ENCODE results near the gene CDY1B. TPM values are rescaled to one million over a fixed set of nuclear protein-coding genes. Genes with fewer than 3 reads are reported as not detected.
"Not testable (repeated sequence)": the region's sequence is repeated elsewhere in the genome, so short reads cannot be mapped to it uniquely, and the experiment has no call there.

CDY1B gene, protein sequence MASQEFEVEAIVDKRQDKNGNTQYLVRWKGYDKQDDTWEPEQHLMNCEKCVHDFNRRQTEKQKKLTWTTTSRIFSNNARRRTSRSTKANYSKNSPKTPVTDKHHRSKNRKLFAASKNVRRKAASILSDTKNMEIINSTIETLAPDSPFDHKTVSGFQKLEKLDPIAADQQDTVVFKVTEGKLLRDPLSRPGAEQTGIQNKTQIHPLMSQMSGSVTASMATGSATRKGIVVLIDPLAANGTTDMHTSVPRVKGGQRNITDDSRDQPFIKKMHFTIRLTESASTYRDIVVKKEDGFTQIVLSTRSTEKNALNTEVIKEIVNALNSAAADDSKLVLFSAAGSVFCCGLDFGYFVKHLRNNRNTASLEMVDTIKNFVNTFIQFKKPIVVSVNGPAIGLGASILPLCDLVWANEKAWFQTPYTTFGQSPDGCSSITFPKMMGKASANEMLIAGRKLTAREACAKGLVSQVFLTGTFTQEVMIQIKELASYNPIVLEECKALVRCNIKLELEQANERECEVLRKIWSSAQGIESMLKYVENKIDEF
- not detected for total RNA-seq

DNA sequence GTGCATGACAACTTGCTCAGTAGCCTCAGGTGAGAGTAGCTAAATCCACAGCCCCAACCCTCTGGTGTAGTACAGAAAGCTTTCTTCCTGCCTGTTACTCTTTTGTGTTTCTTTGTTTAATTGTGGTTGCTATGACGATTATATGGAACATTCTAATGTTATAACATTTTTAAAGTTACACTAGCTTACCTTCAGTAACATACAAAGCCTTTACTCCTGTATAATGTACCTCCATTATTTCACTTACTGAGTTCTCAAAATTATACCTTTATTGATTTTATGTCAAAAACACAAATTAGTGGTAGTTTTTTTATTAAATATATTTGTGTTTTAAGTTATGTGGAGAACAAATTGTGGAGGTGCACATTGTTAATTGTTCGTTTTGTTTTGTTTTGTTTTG is at the start of gene CDY1B:
TSS of gene CDY1B (minus strand) at position 101 of the 400 bp plus-strand sequence. CDS start 331 bp downstream, outside the sequence.
- not testable (repeated sequence) for H3K27ac Mint-ChIP-seq; ATAC-seq (replicated peaks in 1 of 2); H3K9me3 Mint-ChIP-seq; H3K27me3 Mint-ChIP-seq (ENCODE audit: low read depth); DNase-seq; H3K36me3 Mint-ChIP-seq (ENCODE audit: insufficient read depth in 2 of 2); H3K4me1 Mint-ChIP-seq (ENCODE audit: low read depth); H3K4me3 Mint-ChIP-seq

DNA sequence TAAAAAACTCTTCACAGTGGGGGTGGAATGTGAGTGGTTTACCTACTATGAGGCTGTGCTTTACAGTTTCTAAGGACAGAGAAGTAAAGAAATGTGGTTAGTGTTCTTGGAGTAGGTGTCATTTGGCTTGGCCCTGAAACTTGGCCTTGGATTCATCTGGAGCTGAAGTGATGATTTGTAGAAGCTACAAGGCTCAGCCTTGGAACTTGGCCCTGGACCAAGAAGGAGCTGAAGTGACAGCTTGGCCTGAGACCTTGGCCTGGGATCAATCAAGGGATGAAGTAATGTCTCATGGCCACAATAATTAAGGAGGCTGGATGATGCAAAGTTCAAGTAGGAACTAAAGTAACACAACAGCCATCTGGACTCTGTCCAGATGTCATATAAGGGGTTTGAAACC is 1.7 kb upstream of the CDY1B start:
- H3K36me3 Mint-ChIP-seq (ENCODE audit: insufficient read depth in 2 of 2); DNase-seq: not testable (repeated sequence)

DNA sequence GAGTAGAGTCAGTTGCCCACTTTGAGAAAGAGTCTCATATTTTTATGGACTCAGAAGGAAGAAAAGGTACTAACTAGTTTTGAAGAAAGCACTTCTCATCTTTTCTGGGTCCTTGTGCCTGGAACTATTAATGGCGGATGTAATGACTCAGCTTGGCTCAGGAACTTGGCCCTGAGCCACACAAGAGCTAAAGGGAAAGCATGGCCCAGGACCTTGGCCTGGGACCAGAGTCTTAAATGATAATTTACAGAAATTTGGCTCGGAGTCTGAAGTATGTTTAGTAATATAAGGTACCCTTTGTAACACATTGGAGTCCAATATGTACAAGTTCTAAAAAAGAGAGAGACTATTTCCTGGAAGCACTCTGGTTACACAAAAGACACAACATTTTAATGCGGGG is 4.6 kb downstream of the CDY1B start:
- DNase-seq, H3K4me3 Mint-ChIP-seq: not testable (repeated sequence)

More for the DNA sequence above, 1.7 kb upstream of the CDY1B start:
- not testable (repeated sequence) for H3K4me3 Mint-ChIP-seq; H3K27ac Mint-ChIP-seq; H3K27me3 Mint-ChIP-seq (ENCODE audit: low read depth); H3K9me3 Mint-ChIP-seq; H3K4me1 Mint-ChIP-seq (ENCODE audit: low read depth); ATAC-seq (replicated peaks in 1 of 2)

DNA sequence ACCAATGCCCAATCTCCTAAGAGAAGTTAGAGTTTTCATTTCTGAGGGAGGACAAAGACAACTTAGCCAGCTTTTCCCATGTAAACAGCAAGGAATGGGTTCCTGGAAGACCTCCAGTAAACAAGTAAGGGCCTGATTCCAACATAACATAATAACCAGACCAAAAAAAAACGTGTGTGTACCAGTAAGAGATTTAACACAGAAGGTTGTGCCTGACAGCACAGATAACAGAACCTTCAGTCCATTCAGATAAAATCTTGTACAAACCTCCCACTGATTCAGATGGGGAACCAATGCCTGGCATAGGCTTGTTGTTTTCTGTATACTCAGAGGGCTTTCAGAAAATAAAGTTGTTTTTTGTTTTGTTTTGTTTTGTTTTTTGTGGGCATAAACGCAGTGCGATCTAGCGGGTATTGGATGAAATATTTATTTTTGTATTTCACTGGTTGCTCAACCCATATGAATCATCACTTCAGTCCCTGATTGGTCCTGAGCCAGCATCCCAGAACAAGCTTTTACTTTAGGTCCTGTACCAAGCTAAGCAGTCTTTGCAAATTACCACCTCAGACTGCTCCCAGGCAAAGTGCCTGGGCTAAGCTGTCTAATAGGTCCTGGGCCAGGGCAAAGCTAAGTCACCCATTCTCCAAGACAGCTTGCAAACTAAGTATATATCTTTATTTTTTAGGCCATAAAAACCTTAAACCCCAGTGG is 8.7 kb downstream of the CDY1B start:
- not testable (repeated sequence) for H3K9me3 Mint-ChIP-seq; ATAC-seq (replicated peaks in 1 of 2); H3K27me3 Mint-ChIP-seq (ENCODE audit: low read depth); H3K27ac Mint-ChIP-seq; H3K4me3 Mint-ChIP-seq; H3K36me3 Mint-ChIP-seq (ENCODE audit: insufficient read depth in 2 of 2); H3K4me1 Mint-ChIP-seq (ENCODE audit: low read depth); DNase-seq

More for the DNA sequence above, 4.6 kb downstream of the CDY1B start:
- H3K36me3 Mint-ChIP-seq (ENCODE audit: insufficient read depth in 2 of 2); ATAC-seq (replicated peaks in 1 of 2); H3K9me3 Mint-ChIP-seq; H3K27me3 Mint-ChIP-seq (ENCODE audit: low read depth); H3K4me1 Mint-ChIP-seq (ENCODE audit: low read depth); H3K27ac Mint-ChIP-seq: not testable (repeated sequence)

DNA sequence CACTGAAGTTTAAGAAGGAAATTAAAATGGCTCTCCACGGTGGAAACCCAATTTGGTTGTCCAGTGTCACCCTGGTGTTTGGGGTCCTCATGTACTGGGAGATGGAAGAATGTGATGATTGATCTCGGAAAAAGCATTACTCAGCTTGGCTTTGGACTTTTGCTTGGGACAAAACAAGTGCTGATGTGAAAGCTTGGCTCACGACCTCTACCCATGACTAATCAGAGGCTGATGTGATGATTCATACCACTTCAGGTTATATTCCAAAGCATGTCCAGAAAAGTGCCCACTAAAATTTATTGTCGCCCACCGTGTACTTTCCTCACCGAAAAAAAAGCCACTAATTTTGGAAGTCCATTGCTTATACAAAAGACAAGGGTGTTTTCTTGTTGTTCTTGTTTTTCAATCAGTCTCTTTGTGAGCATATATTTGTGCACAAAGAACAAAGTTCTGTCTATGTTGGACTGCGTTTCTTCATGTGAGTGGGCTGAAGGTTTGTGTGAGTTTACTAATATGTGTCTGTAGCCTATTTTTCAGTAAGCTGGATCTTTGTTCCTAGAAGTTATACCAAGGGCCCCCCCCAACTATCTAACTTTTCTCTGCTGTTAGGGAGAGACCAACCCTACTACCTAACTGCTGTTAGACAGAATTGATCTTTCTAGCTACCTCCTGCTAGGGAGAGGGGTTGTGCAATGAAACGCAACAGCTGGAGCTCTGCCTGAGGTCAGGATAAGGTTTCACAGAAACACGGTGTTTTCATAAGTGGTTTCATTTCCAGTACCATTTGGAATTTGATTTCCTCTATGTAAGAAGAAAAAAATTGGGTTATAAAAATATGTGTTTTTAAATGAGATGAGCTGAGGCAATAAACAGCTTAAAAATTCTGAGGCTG is 21.4 kb downstream of the CDY1B start:
- not testable (repeated sequence) for H3K4me1 Mint-ChIP-seq (ENCODE audit: low read depth); H3K27me3 Mint-ChIP-seq (ENCODE audit: low read depth); H3K9me3 Mint-ChIP-seq; H3K36me3 Mint-ChIP-seq (ENCODE audit: insufficient read depth in 2 of 2); DNase-seq; H3K4me3 Mint-ChIP-seq; ATAC-seq (replicated peaks in 1 of 2); H3K27ac Mint-ChIP-seq
